ENCODE data around the gene TEC.

TEC gene

DNA sequence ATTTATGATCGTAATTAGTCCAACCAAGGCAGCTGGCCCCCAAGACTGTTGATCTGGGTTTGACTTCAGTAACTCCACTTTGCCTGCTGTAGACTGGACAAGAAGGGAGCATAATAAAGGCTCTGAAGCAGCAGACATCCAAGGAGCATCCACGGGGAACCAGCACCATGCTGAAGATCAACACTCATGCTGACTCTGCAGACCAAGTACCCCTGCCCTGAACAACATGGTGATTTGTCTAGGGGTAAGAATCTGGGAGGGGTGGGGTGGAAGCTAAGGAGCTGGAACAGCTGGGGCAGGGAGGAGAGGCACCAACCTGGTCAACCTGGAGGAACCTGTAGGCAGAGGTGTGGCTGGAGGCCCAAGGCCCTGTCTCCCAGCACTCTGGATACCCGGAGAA is 2.1 kb downstream of the TEC start:
- no peak for DNase-seq

- DNase-seq = no peak
Measured at GRCh38 chr4:48266781-48267180, 2.9 kb downstream of the TEC start.

GRCh38 chr4:48262926-48263325 is 6.7 kb downstream of the TEC start:
- DNase-seq = no peak

- no peak for DNase-seq
Measured at GRCh38 chr4:48262484-48262883, 7.2 kb downstream of the TEC start.

DNA sequence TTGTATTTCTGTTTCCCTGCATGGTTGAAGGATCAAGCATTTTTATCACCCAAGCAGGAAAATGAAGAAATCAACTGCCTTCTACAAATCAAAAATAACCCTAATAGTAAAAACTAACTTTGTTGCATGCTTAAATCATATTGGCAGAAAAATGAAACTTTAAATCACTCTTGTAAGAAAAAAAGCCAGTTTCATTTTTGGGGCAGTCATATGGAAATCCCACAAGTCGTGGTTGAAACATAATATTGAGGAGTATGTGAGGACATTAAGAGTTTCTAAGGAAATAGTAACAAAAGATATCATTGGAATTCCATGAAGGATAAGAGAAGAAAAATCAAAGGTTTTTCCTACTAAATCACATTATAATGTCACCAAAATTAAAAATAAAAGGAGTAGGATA is 8.4 kb downstream of the TEC start:
- DNase-seq = no peak

GRCh38 chr4:48259748-48260147 is 9.9 kb downstream of the TEC start:
- DNase-seq = no peak

GRCh38 chr4:48258845-48259397 is 10.7 kb downstream of the TEC start:
- no peak for DNase-seq

GRCh38 chr4:48255959-48256342 is 13.7 kb downstream of the TEC start:
- no peak for DNase-seq

- DNase-seq = no peak
Measured at GRCh38 chr4:48255072-48255958, 14.3 kb downstream of the TEC start.

DNA sequence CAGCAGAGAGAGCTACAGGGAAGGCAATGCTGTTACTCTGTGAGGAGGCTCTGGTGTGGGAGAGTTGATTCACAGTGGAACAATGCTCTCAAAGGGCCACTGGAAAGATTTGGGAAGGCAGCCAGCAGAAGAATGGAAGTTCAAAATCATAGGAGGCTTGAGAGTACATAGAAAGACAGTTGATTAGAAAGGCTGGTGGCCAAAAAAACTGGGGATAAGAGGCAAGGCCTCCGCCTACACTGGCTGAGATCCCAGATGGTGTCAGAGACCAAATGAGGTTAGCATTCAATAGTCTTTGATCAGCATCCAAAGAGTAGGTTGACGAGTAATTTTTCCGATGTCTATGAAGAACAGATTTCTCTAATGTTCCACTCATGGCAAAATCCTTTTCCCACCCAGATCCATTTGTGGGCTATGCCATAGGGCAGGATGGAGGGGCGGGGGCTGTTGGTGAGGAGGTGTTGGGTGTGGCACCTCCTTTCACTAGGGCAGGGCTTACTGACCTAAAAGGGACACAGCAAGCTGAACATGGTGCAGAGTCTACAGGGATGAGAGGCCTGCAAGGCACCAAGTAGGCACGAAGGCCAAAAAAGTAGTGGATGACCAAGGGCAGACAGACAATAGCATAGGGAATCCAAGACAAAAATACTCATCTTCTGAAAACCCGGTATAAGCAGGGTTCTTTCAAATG is 15.1 kb downstream of the TEC start:
- no peak for DNase-seq

DNA sequence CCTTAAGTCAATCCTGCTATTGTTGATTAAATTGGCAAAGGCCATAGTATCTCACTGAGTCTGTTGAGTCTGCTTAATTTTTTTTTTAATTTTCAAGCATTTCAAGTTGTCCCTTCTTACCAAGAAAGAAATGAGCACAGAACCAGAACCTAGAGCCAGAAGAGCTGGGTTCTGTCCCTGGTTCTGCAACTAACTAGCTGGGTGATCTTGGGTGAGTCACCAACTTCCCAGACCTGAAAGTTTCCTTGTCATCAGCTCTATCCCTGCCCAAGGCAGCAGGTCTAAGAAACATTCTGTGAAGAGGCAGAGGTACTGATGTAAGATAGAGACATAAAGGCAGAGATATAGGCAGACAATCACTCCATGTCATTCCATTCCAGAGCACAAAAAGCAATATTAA is 17.3 kb downstream of the TEC start:
- DNase-seq = no peak

GRCh38 chr4:48250980-48251379 is 18.7 kb downstream of the TEC start:
- no peak for DNase-seq

DNA sequence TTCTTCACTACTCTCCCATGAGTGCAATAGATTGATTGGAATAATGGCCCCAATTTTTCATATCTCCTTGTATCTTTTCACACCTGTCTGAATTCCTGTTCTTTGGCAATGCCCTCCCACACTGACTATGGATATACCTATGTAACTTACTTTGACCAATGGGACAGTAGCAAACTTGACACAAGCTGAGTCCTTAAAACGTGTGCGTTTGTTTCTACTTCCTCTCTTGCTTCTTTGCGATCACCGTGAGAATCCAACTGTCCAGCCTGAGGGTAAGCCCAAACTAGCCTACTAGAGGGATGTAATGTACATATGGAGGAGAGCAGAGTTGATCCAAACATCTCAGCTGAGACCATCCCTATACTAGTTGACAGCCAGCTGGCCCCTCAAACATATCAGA is 19.3 kb downstream of the TEC start:
- DNase-seq = no peak

DNA sequence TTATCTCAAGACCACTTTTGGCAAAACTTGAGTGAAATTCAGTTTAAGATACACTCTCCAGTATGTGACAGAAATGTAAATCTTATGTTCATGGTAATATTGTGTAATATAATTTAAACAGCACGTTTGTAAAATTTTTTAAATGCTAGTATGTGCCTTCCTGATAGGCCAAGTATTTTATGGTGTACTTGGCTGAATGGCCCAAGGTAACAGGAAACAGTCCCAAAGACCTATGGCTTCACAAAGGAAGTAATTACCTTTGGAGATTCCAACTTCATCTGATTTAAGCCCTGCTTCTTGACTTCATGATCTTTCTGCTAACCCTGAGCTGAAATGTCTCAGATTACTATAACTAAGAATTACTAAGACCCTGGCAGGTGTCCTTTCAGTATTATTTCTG is 20.3 kb downstream of the TEC start:
- DNase-seq = no peak

DNA sequence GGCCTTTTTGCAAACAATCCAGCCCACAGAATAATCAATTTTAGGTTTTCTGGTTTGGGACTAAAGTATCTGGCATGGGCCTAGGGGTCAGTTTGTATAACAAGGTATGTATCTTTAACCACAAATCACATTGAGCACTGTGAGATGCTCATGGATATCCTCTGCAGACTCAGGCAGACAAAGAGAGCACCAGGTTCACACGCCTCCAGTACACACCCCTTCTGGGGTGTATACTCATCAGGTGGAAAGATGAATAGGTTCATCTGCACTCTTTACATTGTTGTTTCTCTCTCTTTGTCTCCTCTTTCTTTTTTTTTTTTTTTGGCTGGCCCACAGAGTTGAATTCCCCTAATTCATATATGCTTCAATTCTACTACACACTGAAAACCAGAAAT is 21.1 kb downstream of the TEC start:
- DNase-seq = no peak

GRCh38 chr4:48247878-48248558 is 21.6 kb downstream of the TEC start:
- no peak for DNase-seq

GRCh38 chr4:48247142-48247877 is 22.3 kb downstream of the TEC start:
- DNase-seq = no peak

GRCh38 chr4:48244665-48245064 is 25.0 kb downstream of the TEC start:
- DNase-seq = no peak

GRCh38 chr4:48243887-48244286 is 25.8 kb downstream of the TEC start:
- no peak for DNase-seq

- DNase-seq = no peak
Measured at GRCh38 chr4:48243429-48243828, 26.2 kb downstream of the TEC start.

DNA sequence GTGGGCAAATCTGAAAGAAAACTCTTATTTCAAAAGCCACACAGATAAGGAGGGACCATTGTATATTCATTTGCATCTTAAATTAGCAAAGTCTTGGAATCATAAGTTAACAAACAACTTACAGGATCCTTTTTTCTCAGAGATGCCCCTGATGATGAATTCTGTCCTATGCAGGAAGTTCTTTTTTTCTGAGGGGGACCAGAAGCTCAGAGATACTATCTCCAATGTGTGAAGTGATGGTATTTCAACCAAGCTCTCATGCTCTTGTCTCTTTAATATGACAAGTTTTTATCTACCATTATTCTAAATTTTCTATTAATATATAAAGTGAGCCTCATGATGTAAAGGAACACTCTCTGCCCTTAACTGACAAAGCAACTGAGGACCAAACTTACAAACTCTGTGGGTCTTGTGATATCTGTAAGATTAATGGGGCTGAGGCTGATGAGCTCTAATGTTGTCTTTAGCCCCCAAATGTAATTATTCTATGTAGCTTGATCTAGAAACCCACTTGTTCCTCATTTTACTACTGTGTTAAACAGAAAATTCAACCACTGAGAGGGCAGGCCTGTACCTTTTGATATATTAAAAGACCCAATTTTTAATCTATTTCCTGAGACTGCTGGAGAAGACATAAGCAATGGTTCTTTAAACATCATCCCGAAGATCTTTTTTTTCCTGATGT is 27.0 kb downstream of the TEC start:
- DNase-seq = no peak

- no peak for DNase-seq
Measured at GRCh38 chr4:48241731-48242130, 27.9 kb downstream of the TEC start.
